SU-DHL-6 (cell line): ENCODE measurements around the gene APOBEC4.

Experiments
- EZH2phosphoT487 ChIP-seq: fragments of 200-600 bp; sonication (generic), shearing (Covaris generic); conservative IDR thresholded peaks from 2 replicates; pipeline ENCODE4 v1.6.1; 2018; ENCODE audit warnings: mild to moderate bottlenecking, antibody characterized with exemption, low read length, moderate library complexity, mixed read lengths
- TF ChIP-seq, protein P1 (sequence below): fragments of 200-600 bp; sonication (generic); IDR thresholded peaks from one replicate; pipeline ENCODE4 v1.5.1; 2017; ENCODE audit warnings: antibody characterized with exemption, mild to moderate bottlenecking, low read length, moderate library complexity; ENCODE audit not compliant: insufficient read depth, poor library complexity, severe bottlenecking

DNA sequence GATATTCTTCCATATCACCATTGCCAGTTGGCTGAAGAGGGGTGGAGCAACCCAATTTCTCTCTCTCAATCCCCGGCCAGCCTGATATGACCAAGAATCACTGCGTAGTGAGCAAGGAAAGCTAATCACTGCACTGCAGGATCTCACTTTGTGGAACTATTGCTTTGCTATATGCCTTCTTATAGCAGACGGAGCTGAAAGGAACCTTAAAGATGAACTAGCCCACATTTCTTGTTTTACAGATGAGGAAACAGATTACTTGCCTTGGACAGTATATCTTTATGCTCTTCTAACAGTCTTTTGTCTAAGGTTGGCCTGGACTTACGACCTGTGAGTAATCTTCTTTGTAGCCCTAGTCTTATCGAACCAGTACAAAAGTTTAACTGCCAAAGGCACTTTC is 7.6 kb downstream of the APOBEC4 start:
- TF ChIP-seq, protein P1, sequence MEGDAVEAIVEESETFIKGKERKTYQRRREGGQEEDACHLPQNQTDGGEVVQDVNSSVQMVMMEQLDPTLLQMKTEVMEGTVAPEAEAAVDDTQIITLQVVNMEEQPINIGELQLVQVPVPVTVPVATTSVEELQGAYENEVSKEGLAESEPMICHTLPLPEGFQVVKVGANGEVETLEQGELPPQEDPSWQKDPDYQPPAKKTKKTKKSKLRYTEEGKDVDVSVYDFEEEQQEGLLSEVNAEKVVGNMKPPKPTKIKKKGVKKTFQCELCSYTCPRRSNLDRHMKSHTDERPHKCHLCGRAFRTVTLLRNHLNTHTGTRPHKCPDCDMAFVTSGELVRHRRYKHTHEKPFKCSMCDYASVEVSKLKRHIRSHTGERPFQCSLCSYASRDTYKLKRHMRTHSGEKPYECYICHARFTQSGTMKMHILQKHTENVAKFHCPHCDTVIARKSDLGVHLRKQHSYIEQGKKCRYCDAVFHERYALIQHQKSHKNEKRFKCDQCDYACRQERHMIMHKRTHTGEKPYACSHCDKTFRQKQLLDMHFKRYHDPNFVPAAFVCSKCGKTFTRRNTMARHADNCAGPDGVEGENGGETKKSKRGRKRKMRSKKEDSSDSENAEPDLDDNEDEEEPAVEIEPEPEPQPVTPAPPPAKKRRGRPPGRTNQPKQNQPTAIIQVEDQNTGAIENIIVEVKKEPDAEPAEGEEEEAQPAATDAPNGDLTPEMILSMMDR = no peak
- TF ChIP-seq EZH2phosphoT487 = no peak
